ENCODE data around the gene LRRC36. TPM values are rescaled to one million over a fixed set of nuclear protein-coding genes. Genes with fewer than 3 reads are reported as not detected.

LRRC36 gene
- total RNA-seq, 1 experiment from 2014 or later, result 0.13 TPM

- DNase-seq (ENCODE audit: low spot score) (no peak), ATAC-seq (no peak)
- ChIA-PET CTCF (interaction anchor here (1.5 kb wide), 1 partner anchor 43 kb away, joined by 5 read pairs; no protein-coding TSS in a partner anchor), POLR2A (no interaction called here)
- no peak for TF ChIP-seq FOXP4 (CRISPR knock-in tag; IDR thresholded peaks at IDR 0.05)
- H3K27me3 Mint-ChIP-seq (ENCODE audit: low read depth), result peaks cover 9% of the 10 kb centered on the region
- no peak overlapping the region for H3K4me3 Mint-ChIP-seq
- H3K36me3 Mint-ChIP-seq, result no peaks in the 10 kb centered on the region
- no peaks in the 10 kb centered on the region for H3K9me3 Mint-ChIP-seq
- H3K4me1 Mint-ChIP-seq, result no peaks in the 10 kb centered on the region
- H3K27ac Mint-ChIP-seq, result no peak overlapping the region
These were observed 29.8 kb downstream of the LRRC36 start for GRCh38 chr16:67356396-67356795.

GRCh38 chr16:67357561-67357960 is 30.9 kb downstream of the LRRC36 start:
- Mint-ChIP-seq H3K4me1 (no peaks in the 10 kb centered on the region), H3K27ac (no peak overlapping the region), H3K4me3 (no peak overlapping the region), H3K36me3 (no peaks in the 10 kb centered on the region), H3K9me3 (no peaks in the 10 kb centered on the region), H3K27me3 (ENCODE audit: low read depth) (peaks cover 9% of the 10 kb centered on the region)
- TF ChIP-seq RELA (CRISPR knock-in tag; IDR thresholded peaks at IDR 0.05; ENCODE audit: borderline replicate concordance), result no peak
- TF ChIP-seq TEAD1 (CRISPR knock-in tag; IDR thresholded peaks at IDR 0.05), result no peak
- no peak for TF ChIP-seq ZNF263 (CRISPR knock-in tag; IDR thresholded peaks at IDR 0.05; ENCODE audit: low read depth)
- no peak for TF ChIP-seq ATF3 (CRISPR knock-in tag; conservative IDR thresholded peaks at IDR 0.05)
- no peak for TF ChIP-seq SMAD4 (CRISPR knock-in tag; IDR thresholded peaks at IDR 0.05)
- TF ChIP-seq AR (CRISPR knock-in tag; IDR thresholded peaks at IDR 0.05), result no peak
- TF ChIP-seq ZNF138 (CRISPR knock-in tag; conservative IDR thresholded peaks at IDR 0.05), result no peak
- no peak for TF ChIP-seq ZNF219 (CRISPR knock-in tag; IDR thresholded peaks at IDR 0.05; ENCODE audit: borderline replicate concordance)
- TF ChIP-seq EMX1 (CRISPR knock-in tag; IDR thresholded peaks at IDR 0.05), result no peak
- no peak for TF ChIP-seq ZNF232 (CRISPR knock-in tag; IDR thresholded peaks at IDR 0.05)
- TF ChIP-seq JAZF1 (CRISPR knock-in tag; IDR thresholded peaks at IDR 0.05), result no peak
- no peak for TF ChIP-seq JUN (CRISPR knock-in tag; IDR thresholded peaks at IDR 0.05)
- no peak for TF ChIP-seq ERG (CRISPR knock-in tag; IDR thresholded peaks at IDR 0.05)
- TF ChIP-seq ZSCAN18 (CRISPR knock-in tag; IDR thresholded peaks at IDR 0.05), result no peak
- no peak for TF ChIP-seq CREM (CRISPR knock-in tag; IDR thresholded peaks at IDR 0.05)
- no peak for TF ChIP-seq FOXP1 (CRISPR knock-in tag; IDR thresholded peaks at IDR 0.05; ENCODE audit: borderline replicate concordance)
- no peak for TF ChIP-seq ZMAT4 (CRISPR knock-in tag; IDR thresholded peaks at IDR 0.05)
- no peak for TF ChIP-seq PRDM15 (CRISPR knock-in tag; IDR thresholded peaks at IDR 0.05)
- TF ChIP-seq E2F4 (CRISPR knock-in tag; IDR thresholded peaks at IDR 0.05; ENCODE audit: borderline replicate concordance, low read depth), result no peak
- ATAC-seq, result no peak
- ChIA-PET POLR2A (no interaction called here), CTCF (interaction anchor here (0.9 to 1.5 kb wide), 2 partner anchors 42 to 108 kb away, joined by 3 to 5 read pairs; no protein-coding TSS in a partner anchor)
- DNase-seq (ENCODE audit: low spot score), result no peak

Data from WTC11 (cell line).